Measurements from ENCODE around the gene KHSRP.

DNA sequence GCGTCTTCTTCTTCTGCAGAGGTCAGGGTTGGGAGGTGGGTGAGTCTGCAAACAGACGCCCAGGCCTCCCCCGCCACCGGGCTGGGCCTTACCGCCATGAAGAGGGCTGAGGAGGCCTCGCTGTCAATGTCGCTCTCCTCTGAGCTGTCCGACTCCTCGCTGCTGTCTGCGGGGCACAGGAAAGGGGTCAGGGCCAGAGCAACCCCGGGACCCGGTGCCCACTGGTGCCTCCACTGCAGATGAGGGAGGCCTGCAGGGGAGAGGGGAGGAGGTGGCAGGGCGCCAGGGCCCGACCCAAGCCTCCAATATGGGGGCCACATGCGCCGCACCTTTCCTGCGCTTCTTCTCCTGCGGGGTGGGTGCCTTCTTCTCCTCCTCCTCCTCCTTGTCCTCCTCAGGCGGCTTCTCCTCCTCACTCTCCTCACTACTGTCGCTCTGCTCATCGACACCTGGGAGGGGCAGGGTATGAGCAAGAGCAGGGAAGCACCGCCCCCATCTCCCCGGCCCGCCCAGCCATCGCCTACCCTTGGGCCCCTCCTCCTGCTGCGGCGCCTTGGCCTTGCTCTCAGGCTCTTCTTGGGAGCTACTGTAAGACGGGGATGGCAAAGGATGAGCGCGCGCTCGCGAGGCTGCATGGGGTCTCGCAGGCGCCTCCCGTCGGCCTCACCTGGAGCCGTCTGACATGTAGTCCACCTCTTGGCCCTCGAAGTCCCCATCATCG lies 43.4 kb downstream of the KHSRP start:
- TF ChIP-seq CTCF (IDR thresholded peaks at IDR 0.05) (no peak), POLR2A (IDR thresholded peaks at IDR 0.05) (no peak)

All from thyroid gland (tissue), 4 donors.